Neural progenitor cell (in vitro differentiated cells): ENCODE data around the gene PEX5L. TPM values are rescaled to one million over a fixed set of nuclear protein-coding genes. Genes with fewer than 3 reads are reported as not detected.

Experiments
- DNase-seq: peaks from one replicate; pipeline ENCODE4 v3.0.0-alpha.2; 2016; ENCODE audit warnings: low spot score
- H2AFZ ChIP-seq: fragments of 200-600 bp; sonication (generic); replicated peaks from 2 replicates; pipeline ENCODE4 v1.6.1; 2016; ENCODE audit warnings: antibody characterized with exemption
- H3F3A ChIP-seq: fragments of 200-600 bp; sonication (generic); 2 replicates; pipeline ENCODE4 v1.6.1; 2016; ENCODE audit warnings: antibody characterized with exemption, low read depth
- H3K27ac ChIP-seq: fragments of 200-600 bp; sonication (generic); 2 replicates; pipeline ENCODE4 v1.5.1; 2016; ENCODE audit warnings: mild to moderate bottlenecking
- H3K27me3 ChIP-seq: fragments of 200-600 bp; sonication (generic); 2 replicates; pipeline ENCODE4 v1.6.1; 2016; ENCODE audit warnings: mild to moderate bottlenecking, moderate library complexity
- H3K36me3 ChIP-seq: fragments of 200-600 bp; sonication (generic); 2 replicates; pipeline ENCODE4 v1.5.1; 2016
- H3K4me1 ChIP-seq: fragments of 200-600 bp; sonication (generic); 2 replicates; pipeline ENCODE4 v1.6.1; 2016; ENCODE audit warnings: mixed run types
- H3K4me2 ChIP-seq: fragments of 200-600 bp; sonication (generic); 2 replicates; pipeline ENCODE4 v1.6.1; 2016
- H3K4me3 ChIP-seq: fragments of 200-600 bp; sonication (generic); 2 replicates; pipeline ENCODE4 v1.5.1; 2016
- H3K79me2 ChIP-seq: fragments of 200-600 bp; sonication (generic); 2 replicates; pipeline ENCODE4 v1.6.1; 2016; ENCODE audit warnings: low read depth
- H3K9ac ChIP-seq: fragments of 200-600 bp; sonication (generic); 2 replicates; pipeline ENCODE4 v1.6.1; 2016
- H3K9me3 ChIP-seq: fragments of 200-600 bp; sonication (generic); 2 replicates; pipeline ENCODE4 v1.5.1; 2016; ENCODE audit warnings: low read depth
- H4K20me1 ChIP-seq: fragments of 200-600 bp; sonication (generic); 2 replicates; pipeline ENCODE4 v1.6.1; 2016; ENCODE audit warnings: low read depth
- H3K27ac Mint-ChIP-seq: 3 replicates; pipeline ENCODE4 v1.8.0; 2021; ENCODE audit warnings: mixed read lengths
- H3K27me3 Mint-ChIP-seq: 2 replicates; pipeline ENCODE4 v1.8.0; 2022; ENCODE audit warnings: low read depth, mild to moderate bottlenecking, inconsistent platforms, moderate library complexity, mixed read lengths; ENCODE audit not compliant: insufficient read depth
- H3K36me3 Mint-ChIP-seq: 3 replicates; pipeline ENCODE4 v1.8.0; 2021; ENCODE audit warnings: mixed read lengths
- H3K4me1 Mint-ChIP-seq: 3 replicates; pipeline ENCODE4 v1.8.0; 2021; ENCODE audit warnings: mixed read lengths
- H3K4me3 Mint-ChIP-seq: 3 replicates; pipeline ENCODE4 v1.8.0; 2021; ENCODE audit warnings: mild to moderate bottlenecking, moderate library complexity, mixed read lengths
- H3K9me3 Mint-ChIP-seq: 3 replicates; pipeline ENCODE4 v1.8.0; 2020; ENCODE audit warnings: mixed read lengths
- CTCF ChIP-seq: fragments of 200-600 bp; sonication (generic); IDR thresholded peaks from 2 replicates; pipeline ENCODE4 v1.5.1; 2017; ENCODE audit warnings: antibody characterized with exemption, mild to moderate bottlenecking
- EZH2 ChIP-seq: fragments of 200-600 bp; sonication (generic); IDR thresholded peaks from 2 replicates; pipeline ENCODE4 v1.6.1; 2017; ENCODE audit warnings: antibody characterized with exemption, mild to moderate bottlenecking, moderate library complexity
- EZH2phosphoT487 ChIP-seq: fragments of 200-600 bp; sonication (generic); IDR thresholded peaks from 2 replicates; pipeline ENCODE4 v1.6.1; 2017; ENCODE audit warnings: antibody characterized with exemption
- total RNA-seq: library from RNA; depleted of rRNA; stranded (reverse); fragments of >200 nt; gene quantifications from 2 replicates; pipeline ENCODE4 v1.2.3, GENCODE V29; 2015; ENCODE audit warnings: low replicate concordance

PEX5L gene
- total RNA-seq, 1 donor from 2014 or later = 0.90 TPM

GRCh38 chr3:179768080-179768479, 268.7 kb downstream of the PEX5L start:
- no peaks in the 10 kb centered on the region for H3F3A ChIP-seq
- Mint-ChIP-seq H3K4me1 (no peaks in the 10 kb centered on the region), H3K27me3 (peaks cover 2% of the 10 kb centered on the region), H3K9me3 (no peaks in the 10 kb centered on the region), H3K4me3 (no peak overlapping the region), H3K27ac (no peak overlapping the region), H3K36me3 (peaks cover 34% of the 10 kb centered on the region)
- H3K4me2 ChIP-seq = no peak overlapping the region
- H3K27ac ChIP-seq = no peak overlapping the region
- H3K36me3 ChIP-seq = no peaks in the 10 kb centered on the region
- no peaks in the 10 kb centered on the region for H3K27me3 ChIP-seq
- H3K4me3 ChIP-seq = no peak overlapping the region
- H3K9me3 ChIP-seq = no peaks in the 10 kb centered on the region
- H3K4me1 ChIP-seq = peaks cover 6% of the 10 kb centered on the region
- H3K79me2 ChIP-seq = no peaks in the 10 kb centered on the region
- H3K9ac ChIP-seq = no peak overlapping the region
- DNase-seq = peak; percentile 77
- H2AFZ ChIP-seq = no peak overlapping the region
- no peaks in the 10 kb centered on the region for H4K20me1 ChIP-seq
- TF ChIP-seq EZH2 = no peak
- TF ChIP-seq EZH2phosphoT487 = no peak
- TF ChIP-seq CTCF = peak; percentile 88

- H3K9me3 Mint-ChIP-seq = no peaks in the 10 kb centered on the region
- Histone ChIP-seq H3F3A (no peaks in the 10 kb centered on the region), H3K9me3 (no peaks in the 10 kb centered on the region), H3K27me3 (no peaks in the 10 kb centered on the region), H3K4me2 (no peak overlapping the region), H3K9ac (no peak overlapping the region), H3K27ac (no peak overlapping the region), H3K4me3 (no peak overlapping the region), H3K4me1 (no peaks in the 10 kb centered on the region), H4K20me1 (no peaks in the 10 kb centered on the region), H3K79me2 (no peaks in the 10 kb centered on the region), H3K36me3 (peaks cover 4% of the 10 kb centered on the region), H2AFZ (no peak overlapping the region)
- H3K27me3 Mint-ChIP-seq = peaks cover 2% of the 10 kb centered on the region
- peaks cover 34% of the 10 kb centered on the region for H3K36me3 Mint-ChIP-seq
- no peak overlapping the region for H3K4me3 Mint-ChIP-seq
- DNase-seq = no peak
- TF ChIP-seq EZH2phosphoT487 (no peak), EZH2 (no peak), CTCF (no peak)
- H3K4me1 Mint-ChIP-seq = no peaks in the 10 kb centered on the region
- H3K27ac Mint-ChIP-seq = no peak overlapping the region
These were observed 270.2 kb downstream of the PEX5L start for GRCh38 chr3:179766416-179767133.

- H4K20me1 ChIP-seq = no peaks in the 10 kb centered on the region
- Mint-ChIP-seq H3K27ac (no peak overlapping the region), H3K9me3 (no peaks in the 10 kb centered on the region), H3K36me3 (peaks cover 42% of the 10 kb centered on the region), H3K4me3 (no peak overlapping the region), H3K27me3 (peaks cover 2% of the 10 kb centered on the region), H3K4me1 (no peaks in the 10 kb centered on the region)
- H3K4me1 ChIP-seq = no peaks in the 10 kb centered on the region
- H3K36me3 ChIP-seq = peaks cover 4% of the 10 kb centered on the region
- H3K9ac ChIP-seq = no peak overlapping the region
- H3F3A ChIP-seq = no peaks in the 10 kb centered on the region
- H3K79me2 ChIP-seq = no peaks in the 10 kb centered on the region
- no peaks in the 10 kb centered on the region for H3K9me3 ChIP-seq
- H3K4me3 ChIP-seq = no peak overlapping the region
- H3K4me2 ChIP-seq = no peak overlapping the region
- H2AFZ ChIP-seq = no peak overlapping the region
- H3K27me3 ChIP-seq = no peaks in the 10 kb centered on the region
- DNase-seq = no peak
- TF ChIP-seq CTCF (no peak), EZH2 (no peak), EZH2phosphoT487 (no peak)
- H3K27ac ChIP-seq = no peak overlapping the region
These were observed 271.3 kb downstream of the PEX5L start for GRCh38 chr3:179765396-179765795.
